Endodermal cell (in vitro differentiated cells): ENCODE data around the gene NANOS1. TPM values are rescaled to one million over a fixed set of nuclear protein-coding genes. Genes with fewer than 3 reads are reported as not detected.

Experiments used
- DNase-seq: peaks from one replicate; pipeline ENCODE4 v3.0.0-alpha.2; 2017
- H3K27ac ChIP-seq: 2 replicates; pipeline ENCODE4 v1.5.1; 2013; ENCODE audit warnings: mild to moderate bottlenecking, low read depth, low read length, moderate library complexity
- H3K27me3 ChIP-seq: 2 replicates; pipeline ENCODE4 v1.6.1; 2013; ENCODE audit warnings: mild to moderate bottlenecking, low read length, moderate library complexity; ENCODE audit not compliant: insufficient read depth, control insufficient read depth, poor library complexity, severe bottlenecking
- H3K36me3 ChIP-seq: 2 replicates; pipeline ENCODE4 v1.7.0; 2013; ENCODE audit warnings: mild to moderate bottlenecking, low read length, moderate library complexity; ENCODE audit not compliant: control insufficient read depth, insufficient read depth
- H3K4me1 ChIP-seq: one replicate; pipeline ENCODE4 v1.7.0; 2013; ENCODE audit warnings: low read length; ENCODE audit not compliant: control insufficient read depth, insufficient read depth
- H3K4me3 ChIP-seq: 2 replicates; pipeline ENCODE4 v1.5.1; 2013; ENCODE audit warnings: mild to moderate bottlenecking, low read length, moderate library complexity
- H3K9ac ChIP-seq: 2 replicates; pipeline ENCODE4 v1.6.1; 2013; ENCODE audit warnings: mild to moderate bottlenecking, low read length, moderate library complexity; ENCODE audit not compliant: poor library complexity, severe bottlenecking; ENCODE audit errors: extremely low read depth
- H3K9me3 ChIP-seq: 2 replicates; pipeline ENCODE4 v1.6.1; 2013; ENCODE audit warnings: mild to moderate bottlenecking, low read length, moderate library complexity; ENCODE audit not compliant: control insufficient read depth
- H3K27ac Mint-ChIP-seq: 2 replicates; pipeline ENCODE4 v1.8.0; 2020; ENCODE audit warnings: mixed read lengths
- H3K27me3 Mint-ChIP-seq: 2 replicates; pipeline ENCODE4 v1.8.0; 2021; ENCODE audit warnings: mild to moderate bottlenecking, mixed read lengths; ENCODE audit not compliant: insufficient read depth
- H3K36me3 Mint-ChIP-seq: 2 replicates; pipeline ENCODE4 v1.8.0; 2020; ENCODE audit warnings: low read depth, mixed read lengths
- H3K4me1 Mint-ChIP-seq: 2 replicates; pipeline ENCODE4 v1.8.0; 2020; ENCODE audit warnings: mixed read lengths
- H3K4me3 Mint-ChIP-seq: 2 replicates; pipeline ENCODE4 v1.8.0; 2020; ENCODE audit warnings: mild to moderate bottlenecking, moderate library complexity, mixed read lengths
- H3K9me3 Mint-ChIP-seq: 2 replicates; pipeline ENCODE4 v1.8.0; 2020; ENCODE audit warnings: mild to moderate bottlenecking, mixed read lengths
- WGBS, 2 experiments: methylation state at CpG; one replicate each; pipeline versions ENCODE4 v1.1.5 to v1.1.7; 2013; ENCODE audit warnings: missing lambda C conversion rate in 2 of 2, mixed read lengths in 1 of 2; ENCODE audit not compliant: insufficient coverage in 1 of 2, insufficient read length in 1 of 2; 5-methylcytosine and 5-hydroxymethylcytosine counted together
- total RNA-seq, 2 donors: library from RNA; stranded (reverse); fragmentation: NEBNext Ultra II Directional in 1 of 2; extraction: Animal tissue kit (Norgen Biotek cat#: 25700) in 1 of 2; gene quantifications; 2 replicates in 1 of 2; 3 replicates in 1 of 2; pipeline ENCODE4 v1.2.1, GENCODE V29; 2021
- TF ChIP-seq, protein P1 (sequence below): fragments of 200-600 bp; sonication (generic); conservative IDR thresholded peaks from 2 replicates; pipeline ENCODE4 v1.5.0; 2021; ENCODE audit warnings: antibody characterized with exemption, mild to moderate bottlenecking

The NANOS1 gene
- total RNA-seq, 2 donors from 2014 or later = 0.71 to 1.7 TPM

DNA sequence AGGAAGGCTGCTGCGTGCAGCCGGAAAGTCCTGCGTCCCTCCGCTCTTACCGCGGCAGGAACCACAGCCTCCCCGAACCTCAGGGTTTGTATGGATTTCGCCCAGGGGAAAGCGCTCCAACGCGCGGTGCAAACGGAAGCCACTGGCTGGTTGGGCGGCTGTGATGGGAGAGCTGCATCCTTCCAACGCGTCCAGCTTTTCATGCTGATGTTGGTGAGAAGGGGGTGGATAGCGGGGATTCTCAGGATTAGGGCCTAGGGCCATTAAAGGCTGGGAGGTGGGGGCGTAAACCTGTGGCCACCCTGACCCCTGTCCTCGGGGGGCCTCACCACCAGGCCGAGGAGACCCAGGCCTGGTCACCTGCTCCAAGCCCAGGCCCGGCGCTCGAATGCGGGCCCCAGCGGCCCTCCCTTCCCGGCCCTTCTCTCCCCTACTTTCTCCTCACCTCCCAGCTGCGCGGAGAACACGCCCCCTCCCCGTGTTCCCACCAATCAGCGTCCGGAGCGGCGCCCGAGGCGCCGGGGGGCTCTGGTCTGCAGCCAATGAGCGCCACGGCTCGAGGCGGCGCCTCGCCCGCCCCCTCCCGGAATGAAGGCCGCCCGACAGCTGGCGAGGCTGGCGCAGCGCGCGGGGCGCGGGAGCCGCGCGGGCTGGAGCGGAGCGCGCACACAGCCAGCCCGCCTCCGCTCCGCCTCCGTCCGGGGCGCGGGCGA is 458 bp upstream of the NANOS1 start:
- no peak overlapping the region for H3K27ac Mint-ChIP-seq
- peak overlapping the region; percentile 71 for H3K4me3 ChIP-seq
- H3K27me3 ChIP-seq = peaks cover 5% of the 10 kb centered on the region
- no peak overlapping the region for H3K9ac ChIP-seq
- peaks cover 5% of the 10 kb centered on the region for H3K4me1 Mint-ChIP-seq
- H3K9me3 Mint-ChIP-seq = no peaks in the 10 kb centered on the region
- 7 to 23% methylated on average over 17 to 66 of the region's 68 CpGs for WGBS, 2 experiments
- peak overlapping the region; percentile 48 for H3K4me3 Mint-ChIP-seq
- H3K4me1 ChIP-seq = no peaks in the 10 kb centered on the region
- peak; percentile 98 for DNase-seq
- TF ChIP-seq, protein P1, sequence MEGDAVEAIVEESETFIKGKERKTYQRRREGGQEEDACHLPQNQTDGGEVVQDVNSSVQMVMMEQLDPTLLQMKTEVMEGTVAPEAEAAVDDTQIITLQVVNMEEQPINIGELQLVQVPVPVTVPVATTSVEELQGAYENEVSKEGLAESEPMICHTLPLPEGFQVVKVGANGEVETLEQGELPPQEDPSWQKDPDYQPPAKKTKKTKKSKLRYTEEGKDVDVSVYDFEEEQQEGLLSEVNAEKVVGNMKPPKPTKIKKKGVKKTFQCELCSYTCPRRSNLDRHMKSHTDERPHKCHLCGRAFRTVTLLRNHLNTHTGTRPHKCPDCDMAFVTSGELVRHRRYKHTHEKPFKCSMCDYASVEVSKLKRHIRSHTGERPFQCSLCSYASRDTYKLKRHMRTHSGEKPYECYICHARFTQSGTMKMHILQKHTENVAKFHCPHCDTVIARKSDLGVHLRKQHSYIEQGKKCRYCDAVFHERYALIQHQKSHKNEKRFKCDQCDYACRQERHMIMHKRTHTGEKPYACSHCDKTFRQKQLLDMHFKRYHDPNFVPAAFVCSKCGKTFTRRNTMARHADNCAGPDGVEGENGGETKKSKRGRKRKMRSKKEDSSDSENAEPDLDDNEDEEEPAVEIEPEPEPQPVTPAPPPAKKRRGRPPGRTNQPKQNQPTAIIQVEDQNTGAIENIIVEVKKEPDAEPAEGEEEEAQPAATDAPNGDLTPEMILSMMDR = peak; percentile 38
- H3K36me3 ChIP-seq = peaks cover 26% of the 10 kb centered on the region
- no peaks in the 10 kb centered on the region for H3K9me3 ChIP-seq
- H3K27me3 Mint-ChIP-seq = peaks cover 15% of the 10 kb centered on the region
- peaks cover 8% of the 10 kb centered on the region for H3K36me3 Mint-ChIP-seq
- H3K27ac ChIP-seq = no peak overlapping the region

DNA sequence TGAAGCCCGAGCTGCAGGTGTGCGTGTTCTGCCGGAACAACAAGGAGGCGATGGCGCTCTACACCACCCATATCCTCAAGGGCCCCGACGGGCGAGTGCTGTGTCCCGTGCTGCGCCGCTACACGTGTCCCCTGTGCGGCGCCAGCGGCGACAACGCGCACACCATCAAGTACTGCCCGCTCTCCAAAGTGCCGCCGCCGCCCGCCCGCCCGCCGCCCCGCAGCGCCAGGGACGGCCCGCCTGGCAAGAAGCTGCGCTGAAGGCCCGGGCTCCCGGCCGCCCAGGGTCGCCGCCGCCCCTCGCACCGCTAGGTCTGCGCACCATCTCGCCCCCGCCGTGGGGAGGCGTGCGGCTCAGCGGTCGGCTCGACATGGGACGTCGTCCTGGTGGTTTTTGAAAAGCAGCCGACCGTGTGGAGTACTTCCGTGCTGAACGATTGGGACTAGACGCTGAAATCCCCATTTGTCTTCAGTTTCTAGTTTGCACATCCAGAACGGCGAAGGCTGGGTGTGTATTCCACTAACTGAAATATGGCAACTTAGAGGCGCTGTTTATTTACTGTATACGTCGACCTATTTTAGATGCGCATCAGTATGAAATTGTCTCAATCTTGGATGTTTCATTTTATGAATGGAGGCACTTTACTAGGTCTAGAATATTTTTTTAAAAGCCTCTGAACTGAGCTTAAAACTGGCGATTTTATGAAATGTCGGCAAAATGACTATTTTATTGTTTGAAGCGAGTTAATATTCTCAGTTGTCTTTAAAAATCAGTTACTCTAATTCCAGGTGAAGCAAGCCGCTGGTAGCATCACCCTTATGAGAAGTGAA is 1.1 kb downstream of the NANOS1 start:
- peaks cover 5% of the 10 kb centered on the region for H3K4me1 Mint-ChIP-seq
- peak; percentile 91 for DNase-seq
- H3K27ac Mint-ChIP-seq = no peak overlapping the region
- H3K9ac ChIP-seq = peak overlapping the region; percentile 16
- TF ChIP-seq, protein P1 = peak; percentile 32
- H3K4me3 Mint-ChIP-seq = peak overlapping the region; percentile 50
- peaks cover 5% of the 10 kb centered on the region for H3K27me3 ChIP-seq
- H3K36me3 ChIP-seq = peaks cover 37% of the 10 kb centered on the region
- H3K27me3 Mint-ChIP-seq = peaks cover 15% of the 10 kb centered on the region
- H3K9me3 Mint-ChIP-seq = no peaks in the 10 kb centered on the region
- H3K4me1 ChIP-seq = no peaks in the 10 kb centered on the region
- no peak overlapping the region for H3K27ac ChIP-seq
- H3K4me3 ChIP-seq = peak overlapping the region; percentile 82
- WGBS, 2 experiments = 7 to 21% methylated on average over 20 to 65 of the region's 65 CpGs
- peaks cover 16% of the 10 kb centered on the region for H3K36me3 Mint-ChIP-seq
- no peaks in the 10 kb centered on the region for H3K9me3 ChIP-seq

DNA sequence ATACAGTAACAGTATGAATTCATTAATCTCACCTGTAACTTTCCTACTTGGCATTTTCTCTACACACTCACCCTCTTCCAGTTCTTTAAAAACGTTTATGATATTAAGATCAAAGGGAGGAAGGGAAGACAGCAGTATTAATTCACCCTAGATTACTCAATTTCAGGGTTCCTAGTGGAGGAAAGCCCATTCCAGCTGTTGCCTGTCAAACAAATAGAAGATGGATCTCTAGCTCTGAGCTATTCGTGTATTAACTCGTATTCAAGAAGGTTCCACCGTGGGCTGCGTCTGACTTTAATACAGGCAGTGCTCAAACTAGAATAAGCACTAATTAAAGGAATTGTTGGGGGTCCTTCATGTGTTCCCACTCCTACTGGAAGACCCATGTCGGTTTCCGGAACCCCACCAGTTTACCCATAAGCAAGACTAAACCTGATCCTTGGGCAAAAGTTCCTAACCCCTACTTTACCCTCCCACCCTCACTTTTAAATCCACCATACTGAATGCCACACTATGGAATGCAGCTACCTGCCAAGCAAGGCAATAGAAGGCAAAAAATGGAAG is 2.1 kb downstream of the NANOS1 start:
- peak; percentile 52 for DNase-seq
- peaks cover 20% of the 10 kb centered on the region for H3K36me3 Mint-ChIP-seq
- peaks cover 5% of the 10 kb centered on the region for H3K4me1 Mint-ChIP-seq
- no peak overlapping the region for H3K27ac ChIP-seq
- H3K27me3 Mint-ChIP-seq = peaks cover 15% of the 10 kb centered on the region
- no peak overlapping the region for H3K9ac ChIP-seq
- no peaks in the 10 kb centered on the region for H3K9me3 Mint-ChIP-seq
- peaks cover 47% of the 10 kb centered on the region for H3K36me3 ChIP-seq
- H3K9me3 ChIP-seq = no peaks in the 10 kb centered on the region
- 73 to 85% methylated on average over 4 to 6 of the region's 7 CpGs for WGBS, 2 experiments
- H3K4me1 ChIP-seq = no peaks in the 10 kb centered on the region
- H3K4me3 Mint-ChIP-seq = peak overlapping the region; percentile 50
- peak overlapping the region; percentile 82 for H3K4me3 ChIP-seq
- TF ChIP-seq, protein P1 = no peak
- H3K27ac Mint-ChIP-seq = no peak overlapping the region
- H3K27me3 ChIP-seq = peaks cover 5% of the 10 kb centered on the region
